HEK293T (cell line): ENCODE results near the gene RELCH.

Source experiments
- ARNT ChIP-seq: fragments of 450-650 bp; IDR thresholded peaks from 2 replicates; pipeline ENCODE4 v1.6.1; 2017; ENCODE audit warnings: mild to moderate bottlenecking
- BHLHE40 ChIP-seq: fragments of 450-650 bp; IDR thresholded peaks from 2 replicates; pipeline ENCODE4 v1.6.1; 2016; ENCODE audit warnings: mild to moderate bottlenecking, moderate library complexity, borderline replicate concordance
- CTBP1 ChIP-seq: fragments of 450-650 bp; IDR thresholded peaks from 2 replicates; pipeline ENCODE4 v1.6.1; 2016; ENCODE audit warnings: borderline replicate concordance
- FOXA1 ChIP-seq: fragments of 450-650 bp; IDR thresholded peaks from 2 replicates; pipeline ENCODE4 v1.6.1; 2016; ENCODE audit warnings: mild to moderate bottlenecking
- FOXK2 ChIP-seq: fragments of 450-650 bp; IDR thresholded peaks from 2 replicates; pipeline ENCODE4 v1.6.1; 2016; ENCODE audit warnings: mild to moderate bottlenecking
- FOXM1 ChIP-seq: fragments of 450-650 bp; IDR thresholded peaks from 2 replicates; pipeline ENCODE4 v1.6.1; 2017; ENCODE audit warnings: mild to moderate bottlenecking, borderline replicate concordance
- SP1 ChIP-seq: fragments of 450-650 bp; IDR thresholded peaks from 2 replicates; pipeline ENCODE4 v1.6.1; 2017
- ZNF384 ChIP-seq: fragments of 450-650 bp; IDR thresholded peaks from 2 replicates; pipeline ENCODE4 v1.6.1; 2016

- TF ChIP-seq CTBP1 (no peak), ARNT (no peak), FOXM1 (no peak), FOXK2 (no peak), ZNF384 (no peak), FOXA1 (no peak), BHLHE40 (no peak), SP1 (no peak)
Observed at GRCh38 chr18:62332964-62333695, 146.1 kb downstream of the RELCH start.
